Stimulated activated CD8-positive, alpha-beta memory T cell treated with anti-CD3 and anti-CD28 coated beads, Interleukin-7, amount 100 ng/mL, for 48 hours (primary cell): ENCODE results near the gene ERC2.

Experiments used
- DNase-seq, 2 donors: peaks; one replicate each; pipeline ENCODE4 v3.0.0-alpha.2; 2020; ENCODE audit warnings: low read depth in 1 of 2; ENCODE audit errors: extremely low read depth in 1 of 2

Gene ERC2

GRCh38 chr3:55664387-55664786 is 803.9 kb downstream of the ERC2 start:
- peak in 1 of 2 donors; percentile 1 for DNase-seq

GRCh38 chr3:55662683-55663082 is 805.6 kb downstream of the ERC2 start:
- DNase-seq = no peak

GRCh38 chr3:55661571-55661970 is 806.7 kb downstream of the ERC2 start:
- DNase-seq = no peak

GRCh38 chr3:55661141-55661540 is 807.1 kb downstream of the ERC2 start:
- DNase-seq = no peak

GRCh38 chr3:55660642-55661041 is 807.6 kb downstream of the ERC2 start:
- DNase-seq = no peak

GRCh38 chr3:55659701-55660100 is 808.6 kb downstream of the ERC2 start:
- no peak for DNase-seq

GRCh38 chr3:55658690-55659562 is 809.3 kb downstream of the ERC2 start:
- DNase-seq = no peak

GRCh38 chr3:55658270-55658669 is 810.0 kb downstream of the ERC2 start:
- DNase-seq = no peak

GRCh38 chr3:55655544-55655943 is 812.7 kb downstream of the ERC2 start:
- DNase-seq = no peak

GRCh38 chr3:55654123-55654760 is 814.0 kb downstream of the ERC2 start:
- no peak for DNase-seq

GRCh38 chr3:55651011-55651410 is 817.3 kb downstream of the ERC2 start:
- DNase-seq = no peak

GRCh38 chr3:55650011-55650410 is 818.3 kb downstream of the ERC2 start:
- no peak for DNase-seq

- no peak for DNase-seq
Observed at GRCh38 chr3:55649554-55649953, 818.7 kb downstream of the ERC2 start.

- no peak for DNase-seq
Observed at GRCh38 chr3:55648591-55649318, 819.5 kb downstream of the ERC2 start.

GRCh38 chr3:55647670-55648069 is 820.6 kb downstream of the ERC2 start:
- no peak for DNase-seq

- DNase-seq = no peak
Observed at GRCh38 chr3:55647063-55647462, 821.2 kb downstream of the ERC2 start.

- DNase-seq = no peak
Observed at GRCh38 chr3:55646121-55646520, 822.1 kb downstream of the ERC2 start.

GRCh38 chr3:55645422-55645821 is 822.8 kb downstream of the ERC2 start:
- no peak for DNase-seq

- no peak for DNase-seq
Observed at GRCh38 chr3:55643283-55643682, 825.0 kb downstream of the ERC2 start.

- no peak for DNase-seq
Observed at GRCh38 chr3:55641964-55642363, 826.3 kb downstream of the ERC2 start.

GRCh38 chr3:55639896-55640765 is 828.1 kb downstream of the ERC2 start:
- DNase-seq = no peak
